MM.1S (cell line): ENCODE measurements around the gene MYRF.

ENCODE experiments used
- DNase-seq: peaks from one replicate; pipeline ENCODE4 v3.0.0-alpha.2; 2015
- H2AFZ ChIP-seq: fragments of 300-600 bp; sonication (generic); 2 replicates; pipeline ENCODE4 v1.6.0; 2016; ENCODE audit warnings: antibody characterized with exemption, low read length
- H3F3A ChIP-seq: fragments of 300-600 bp; sonication (generic); 2 replicates; pipeline ENCODE4 v1.6.1; 2016; ENCODE audit warnings: mild to moderate bottlenecking, antibody characterized with exemption, low read length, moderate library complexity, mixed read lengths; ENCODE audit not compliant: insufficient read depth
- H3K27ac ChIP-seq: fragments of 300-600 bp; sonication (generic); 2 replicates; pipeline ENCODE4 v1.5.1; 2016; ENCODE audit warnings: mild to moderate bottlenecking, low read length
- H3K27me3 ChIP-seq: fragments of 300-600 bp; sonication (generic); replicated peaks from 2 replicates; pipeline ENCODE4 v1.6.0; 2016; ENCODE audit warnings: low read length; ENCODE audit not compliant: insufficient read depth
- H3K36me3 ChIP-seq: fragments of 300-600 bp; sonication (generic); replicated peaks from 2 replicates; pipeline ENCODE4 v1.6.1; 2016; ENCODE audit warnings: mild to moderate bottlenecking, low read length, mixed read lengths; ENCODE audit not compliant: insufficient read depth
- H3K4me1 ChIP-seq: fragments of 300-600 bp; sonication (generic); 2 replicates; pipeline ENCODE4 v1.6.1; 2016; ENCODE audit warnings: low read length, mixed read lengths
- H3K4me2 ChIP-seq: fragments of 300-600 bp; sonication (generic); 2 replicates; pipeline ENCODE4 v1.6.0; 2016; ENCODE audit warnings: low read depth, low read length
- H3K4me3 ChIP-seq: fragments of 300-600 bp; sonication (generic); 2 replicates; pipeline ENCODE4 v1.5.1; 2016; ENCODE audit warnings: low read length, mixed read lengths
- H3K79me2 ChIP-seq: fragments of 300-600 bp; sonication (generic); 2 replicates; pipeline ENCODE4 v1.6.1; 2016; ENCODE audit warnings: mixed run types, low read length, mixed read lengths
- H3K9ac ChIP-seq: fragments of 300-600 bp; sonication (generic); 2 replicates; pipeline ENCODE4 v1.6.1; 2016; ENCODE audit warnings: low read length, mixed read lengths
- H3K9me2 ChIP-seq: fragments of 300-600 bp; sonication (generic); replicated peaks from 2 replicates; pipeline ENCODE4 v1.6.1; 2016; ENCODE audit warnings: mild to moderate bottlenecking, low read length, mixed read lengths; ENCODE audit not compliant: insufficient read depth
- H3K9me3 ChIP-seq: fragments of 300-600 bp; sonication (generic); replicated peaks from 2 replicates; pipeline ENCODE4 v1.6.1; 2016; ENCODE audit warnings: mild to moderate bottlenecking, low read length, mixed read lengths; ENCODE audit not compliant: insufficient read depth
- H4K20me1 ChIP-seq: fragments of 300-600 bp; sonication (generic); 2 replicates; pipeline ENCODE4 v1.6.1; 2016; ENCODE audit warnings: mild to moderate bottlenecking, low read length, moderate library complexity, mixed read lengths; ENCODE audit not compliant: insufficient read depth
- EZH2 ChIP-seq: fragments of 300-600 bp; sonication (generic); optimal IDR thresholded peaks from 2 replicates; pipeline ENCODE3; 2017; ENCODE audit warnings: low read depth, mild to moderate bottlenecking, antibody characterized with exemption, low read length, mixed read lengths
- EZH2phosphoT487 ChIP-seq: fragments of 300-600 bp; sonication (generic); IDR thresholded peaks from 2 replicates; pipeline ENCODE4 v1.6.1; 2018; ENCODE audit warnings: antibody characterized with exemption, low read length
- TF ChIP-seq, protein P1 (sequence below): fragments of 300-600 bp; sonication (generic); IDR thresholded peaks from 2 replicates; pipeline ENCODE4 v1.5.1; 2016; ENCODE audit warnings: antibody characterized with exemption, low read length, mixed read lengths

MYRF gene

DNA sequence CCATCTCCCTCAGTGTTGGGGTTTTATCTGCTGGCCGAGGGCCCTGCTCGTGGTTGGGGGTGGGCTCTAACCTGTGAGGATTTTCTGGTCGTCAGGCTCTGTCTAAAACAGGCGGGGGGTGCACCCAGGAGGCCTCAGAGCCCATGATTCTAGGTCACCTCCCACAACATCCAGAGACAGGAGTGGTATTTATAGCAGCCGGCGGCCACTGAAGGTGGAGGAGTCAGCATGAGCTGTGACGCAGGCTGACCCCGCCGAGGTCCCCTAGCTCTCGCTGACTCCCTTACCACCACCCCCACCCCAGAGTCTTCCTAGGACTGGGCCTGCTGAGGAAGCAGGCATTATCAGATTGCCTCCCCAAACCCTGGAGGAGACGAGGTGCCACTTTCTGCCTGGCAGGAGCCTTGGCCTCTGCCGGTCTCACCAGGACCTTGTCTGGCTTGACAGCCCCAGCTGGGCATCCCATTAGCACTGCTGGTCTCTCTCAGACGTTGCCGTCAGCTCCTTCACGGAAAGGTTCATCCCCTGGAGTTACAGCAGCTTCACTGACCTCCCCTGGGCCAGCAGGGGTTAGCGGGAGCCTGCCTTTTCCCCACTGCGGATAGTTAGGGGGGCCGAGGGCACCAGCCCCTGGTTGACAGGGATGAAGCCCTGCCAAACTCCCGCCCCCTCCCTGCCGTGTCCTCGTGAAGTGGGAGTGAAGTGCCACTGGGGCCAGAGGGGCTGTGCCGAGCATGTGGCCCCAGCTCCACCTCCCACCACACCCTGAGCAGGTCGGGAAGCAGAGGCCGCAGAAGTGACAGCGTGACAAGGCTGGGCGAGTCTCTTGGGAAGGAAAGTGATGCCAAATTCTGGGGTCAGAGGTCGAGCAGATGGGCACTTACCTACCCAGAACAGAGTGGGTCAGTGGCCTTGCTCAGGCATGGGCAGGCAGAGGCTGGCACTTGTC lies 45.7 kb upstream of the MYRF start:
- Histone ChIP-seq H2AFZ (no peak overlapping the region), H3F3A (no peaks in the 10 kb centered on the region), H3K9me2 (no peaks in the 10 kb centered on the region), H3K4me1 (no peaks in the 10 kb centered on the region), H3K36me3 (no peaks in the 10 kb centered on the region), H3K79me2 (no peaks in the 10 kb centered on the region), H3K9me3 (no peaks in the 10 kb centered on the region), H3K4me3 (no peak overlapping the region), H4K20me1 (no peaks in the 10 kb centered on the region), H3K27me3 (peaks cover 94% of the 10 kb centered on the region), H3K27ac (no peak overlapping the region), H3K4me2 (no peak overlapping the region), H3K9ac (no peak overlapping the region)
- TF ChIP-seq EZH2phosphoT487 (no peak), EZH2 (no peak)
- TF ChIP-seq, protein P1, sequence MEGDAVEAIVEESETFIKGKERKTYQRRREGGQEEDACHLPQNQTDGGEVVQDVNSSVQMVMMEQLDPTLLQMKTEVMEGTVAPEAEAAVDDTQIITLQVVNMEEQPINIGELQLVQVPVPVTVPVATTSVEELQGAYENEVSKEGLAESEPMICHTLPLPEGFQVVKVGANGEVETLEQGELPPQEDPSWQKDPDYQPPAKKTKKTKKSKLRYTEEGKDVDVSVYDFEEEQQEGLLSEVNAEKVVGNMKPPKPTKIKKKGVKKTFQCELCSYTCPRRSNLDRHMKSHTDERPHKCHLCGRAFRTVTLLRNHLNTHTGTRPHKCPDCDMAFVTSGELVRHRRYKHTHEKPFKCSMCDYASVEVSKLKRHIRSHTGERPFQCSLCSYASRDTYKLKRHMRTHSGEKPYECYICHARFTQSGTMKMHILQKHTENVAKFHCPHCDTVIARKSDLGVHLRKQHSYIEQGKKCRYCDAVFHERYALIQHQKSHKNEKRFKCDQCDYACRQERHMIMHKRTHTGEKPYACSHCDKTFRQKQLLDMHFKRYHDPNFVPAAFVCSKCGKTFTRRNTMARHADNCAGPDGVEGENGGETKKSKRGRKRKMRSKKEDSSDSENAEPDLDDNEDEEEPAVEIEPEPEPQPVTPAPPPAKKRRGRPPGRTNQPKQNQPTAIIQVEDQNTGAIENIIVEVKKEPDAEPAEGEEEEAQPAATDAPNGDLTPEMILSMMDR, result no peak
- DNase-seq, result no peak

DNA sequence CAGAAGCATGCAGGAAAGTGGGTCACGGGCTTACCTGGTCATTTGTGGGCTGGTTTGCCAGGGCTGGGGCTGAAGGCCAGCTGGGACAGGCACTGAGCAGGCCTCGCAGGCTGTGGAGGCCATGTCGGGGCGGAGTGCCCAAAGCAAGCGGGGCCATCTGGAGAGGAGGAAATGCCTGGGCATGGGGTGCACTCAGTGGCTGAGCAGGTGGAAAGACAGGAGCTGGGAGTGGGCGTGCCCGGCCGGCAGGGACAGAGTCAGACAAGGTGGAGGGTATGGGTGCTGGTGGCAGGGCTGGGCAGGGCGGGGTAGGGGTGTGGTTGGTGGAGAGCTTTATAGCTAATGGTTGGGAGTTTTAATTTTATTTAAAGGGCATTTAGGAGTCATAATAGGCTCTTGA lies 44.9 kb upstream of the MYRF start:
- Histone ChIP-seq H4K20me1 (no peaks in the 10 kb centered on the region), H3K4me1 (no peaks in the 10 kb centered on the region), H3K9ac (no peak overlapping the region), H3F3A (no peaks in the 10 kb centered on the region), H2AFZ (no peak overlapping the region), H3K4me2 (no peak overlapping the region), H3K4me3 (no peak overlapping the region), H3K27me3 (peaks cover 94% of the 10 kb centered on the region), H3K36me3 (no peaks in the 10 kb centered on the region), H3K9me3 (no peaks in the 10 kb centered on the region), H3K79me2 (no peaks in the 10 kb centered on the region), H3K27ac (no peak overlapping the region), H3K9me2 (no peaks in the 10 kb centered on the region)
- DNase-seq, result no peak
- no peak for TF ChIP-seq EZH2phosphoT487
- TF ChIP-seq, protein P1, result no peak
- TF ChIP-seq EZH2, result no peak

GRCh38 chr11:61709110-61709509 lies 43.3 kb upstream of the MYRF start:
- H3F3A ChIP-seq, result no peaks in the 10 kb centered on the region
- no peak overlapping the region for H3K4me2 ChIP-seq
- H2AFZ ChIP-seq, result no peak overlapping the region
- DNase-seq, result no peak
- TF ChIP-seq EZH2phosphoT487, result no peak
- TF ChIP-seq, protein P1, result no peak
- TF ChIP-seq EZH2, result no peak
- no peaks in the 10 kb centered on the region for H3K4me1 ChIP-seq
- no peak overlapping the region for H3K4me3 ChIP-seq
- H3K79me2 ChIP-seq, result no peaks in the 10 kb centered on the region
- no peaks in the 10 kb centered on the region for H4K20me1 ChIP-seq
- no peaks in the 10 kb centered on the region for H3K9me2 ChIP-seq
- H3K36me3 ChIP-seq, result no peaks in the 10 kb centered on the region
- no peaks in the 10 kb centered on the region for H3K9me3 ChIP-seq
- peaks cover 98% of the 10 kb centered on the region for H3K27me3 ChIP-seq
- no peak overlapping the region for H3K27ac ChIP-seq
- H3K9ac ChIP-seq, result no peak overlapping the region
